ENCODE data around the gene CPNE7. TPM values are rescaled to one million over a fixed set of nuclear protein-coding genes. Genes with fewer than 3 reads are reported as not detected.

CPNE7 gene
- total and polyA plus RNA-seq, 2 donors (not counting 1 experiment from before 2014, with no cell fraction given), result 10.2 to 53.0 TPM

DNA sequence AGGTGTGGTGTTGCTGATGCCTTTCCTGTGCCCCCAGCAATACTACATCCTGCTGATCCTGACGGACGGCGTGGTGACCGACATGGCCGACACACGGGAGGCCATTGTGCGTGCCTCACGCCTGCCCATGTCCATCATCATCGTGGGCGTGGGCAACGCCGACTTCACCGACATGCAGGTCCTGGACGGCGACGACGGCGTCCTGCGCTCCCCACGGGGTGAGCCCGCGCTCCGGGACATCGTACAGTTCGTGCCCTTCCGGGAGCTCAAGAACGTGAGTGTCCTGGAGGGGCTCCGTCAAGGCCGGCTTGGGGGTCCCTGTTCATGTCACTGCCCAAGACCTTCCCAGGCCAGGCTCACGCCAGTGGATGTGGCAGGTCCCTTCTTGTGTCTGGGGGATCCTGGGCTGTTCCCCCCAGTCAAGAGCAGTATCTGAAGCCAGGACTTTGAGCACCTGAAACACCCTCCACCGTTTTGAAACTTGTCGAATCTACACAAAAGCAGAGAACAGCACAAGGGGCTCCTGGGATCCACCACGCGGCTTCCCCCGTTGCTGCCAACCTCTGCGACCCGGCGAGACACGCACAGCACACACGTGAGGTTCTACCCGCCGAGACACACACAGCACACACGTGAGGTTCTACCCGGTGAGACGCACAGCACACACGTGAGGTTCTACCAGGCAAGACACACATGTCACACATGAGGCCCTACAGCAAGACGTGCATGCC, 19.9 kb downstream of the CPNE7 start:
- H3K4me3 ChIP-seq (replicated peaks in 1 of 4; ENCODE audit: control extremely low read depth in 1 of 4, insufficient read depth in 1 of 4, low read depth in 3 of 4, low read length in 4 of 4), result no peak overlapping the region
- H3K4me2 ChIP-seq (ENCODE audit: extremely low read depth, insufficient read depth, low read length), result no peak overlapping the region
- H3K9me3 ChIP-seq (ENCODE audit: control insufficient read depth, insufficient read depth, low read depth, low read length), result no peaks in the 10 kb centered on the region
- no peaks in the 10 kb centered on the region for H3K79me2 ChIP-seq (ENCODE audit: control insufficient read depth, insufficient read depth, low read length)
- TF ChIP-seq, protein P1, sequence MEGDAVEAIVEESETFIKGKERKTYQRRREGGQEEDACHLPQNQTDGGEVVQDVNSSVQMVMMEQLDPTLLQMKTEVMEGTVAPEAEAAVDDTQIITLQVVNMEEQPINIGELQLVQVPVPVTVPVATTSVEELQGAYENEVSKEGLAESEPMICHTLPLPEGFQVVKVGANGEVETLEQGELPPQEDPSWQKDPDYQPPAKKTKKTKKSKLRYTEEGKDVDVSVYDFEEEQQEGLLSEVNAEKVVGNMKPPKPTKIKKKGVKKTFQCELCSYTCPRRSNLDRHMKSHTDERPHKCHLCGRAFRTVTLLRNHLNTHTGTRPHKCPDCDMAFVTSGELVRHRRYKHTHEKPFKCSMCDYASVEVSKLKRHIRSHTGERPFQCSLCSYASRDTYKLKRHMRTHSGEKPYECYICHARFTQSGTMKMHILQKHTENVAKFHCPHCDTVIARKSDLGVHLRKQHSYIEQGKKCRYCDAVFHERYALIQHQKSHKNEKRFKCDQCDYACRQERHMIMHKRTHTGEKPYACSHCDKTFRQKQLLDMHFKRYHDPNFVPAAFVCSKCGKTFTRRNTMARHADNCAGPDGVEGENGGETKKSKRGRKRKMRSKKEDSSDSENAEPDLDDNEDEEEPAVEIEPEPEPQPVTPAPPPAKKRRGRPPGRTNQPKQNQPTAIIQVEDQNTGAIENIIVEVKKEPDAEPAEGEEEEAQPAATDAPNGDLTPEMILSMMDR (conservative IDR thresholded peaks at IDR 0.05 in 1 of 2, IDR thresholded peaks at IDR 0.05 in 1 of 2; ENCODE audit: low read depth in 1 of 2, low read length in 2 of 2), result no peak
- TF ChIP-seq EZH2 (IDR thresholded peaks at IDR 0.05; ENCODE audit: low read length, missing control alignments), result no peak
- DNase-seq (ENCODE audit: low read depth in 2 of 2), result no peak
- no peak overlapping the region for H3K9ac ChIP-seq (ENCODE audit: insufficient read depth, low read length)
- no peaks in the 10 kb centered on the region for H3K27me3 ChIP-seq (ENCODE audit: control insufficient read depth, insufficient read depth, low read length)
- H2AFZ ChIP-seq (ENCODE audit: low read length), result no peak overlapping the region
- H3K4me1 ChIP-seq (ENCODE audit: control insufficient read depth, extremely low read depth, insufficient read depth, low read length), result no peaks in the 10 kb centered on the region
- H3K36me3 ChIP-seq (ENCODE audit: control insufficient read depth, insufficient read depth, low read length), result peaks cover 3% of the 10 kb centered on the region
- no peak overlapping the region for H3K27ac ChIP-seq (ENCODE audit: insufficient read depth, low read length)
- no peaks in the 10 kb centered on the region for H4K20me1 ChIP-seq (ENCODE audit: control insufficient read depth, extremely low read depth, insufficient read depth, low read length)

DNA sequence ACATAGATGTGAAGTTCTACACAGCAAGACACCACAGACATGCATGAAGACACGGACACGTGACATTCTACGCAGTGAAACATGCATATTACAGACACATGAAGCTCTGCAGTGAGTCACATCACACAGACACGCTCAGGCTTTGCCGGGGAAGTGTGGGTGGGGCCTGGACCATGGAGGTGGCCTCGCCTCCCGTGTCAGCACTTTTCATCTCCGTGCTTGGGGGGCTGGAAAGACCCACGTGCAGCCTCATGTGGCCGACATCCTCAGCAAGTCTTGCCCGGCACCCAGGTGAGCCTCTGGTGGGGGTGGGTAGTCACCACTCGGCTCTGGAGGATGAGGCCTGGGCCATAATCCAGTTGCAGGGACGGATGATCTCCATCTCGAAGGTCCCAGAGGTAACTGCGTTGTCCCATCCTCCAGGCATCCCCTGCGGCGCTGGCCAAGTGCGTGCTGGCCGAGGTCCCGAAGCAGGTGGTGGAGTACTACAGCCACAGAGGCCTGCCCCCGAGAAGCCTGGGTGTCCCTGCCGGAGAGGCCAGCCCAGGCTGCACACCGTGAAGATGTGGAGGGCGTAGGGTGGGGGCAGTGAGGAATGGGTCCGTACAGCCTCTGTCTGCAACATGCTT, 20.6 kb downstream of the CPNE7 start:
- no peaks in the 10 kb centered on the region for H3K27me3 ChIP-seq (ENCODE audit: control insufficient read depth, insufficient read depth, low read length)
- H3K4me2 ChIP-seq (ENCODE audit: extremely low read depth, insufficient read depth, low read length), result no peak overlapping the region
- no peak overlapping the region for H3K27ac ChIP-seq (ENCODE audit: insufficient read depth, low read length)
- no peaks in the 10 kb centered on the region for H4K20me1 ChIP-seq (ENCODE audit: control insufficient read depth, extremely low read depth, insufficient read depth, low read length)
- H2AFZ ChIP-seq (ENCODE audit: low read length), result no peak overlapping the region
- H3K36me3 ChIP-seq (ENCODE audit: control insufficient read depth, insufficient read depth, low read length), result peaks cover 3% of the 10 kb centered on the region
- no peaks in the 10 kb centered on the region for H3K79me2 ChIP-seq (ENCODE audit: control insufficient read depth, insufficient read depth, low read length)
- H3K9ac ChIP-seq (ENCODE audit: insufficient read depth, low read length), result no peak overlapping the region
- H3K9me3 ChIP-seq (ENCODE audit: control insufficient read depth, insufficient read depth, low read depth, low read length), result no peaks in the 10 kb centered on the region
- no peaks in the 10 kb centered on the region for H3K4me1 ChIP-seq (ENCODE audit: control insufficient read depth, extremely low read depth, insufficient read depth, low read length)
- DNase-seq (ENCODE audit: low read depth in 2 of 2), result no peak
- TF ChIP-seq, protein P1 (conservative IDR thresholded peaks at IDR 0.05 in 1 of 2, IDR thresholded peaks at IDR 0.05 in 1 of 2; ENCODE audit: low read depth in 1 of 2, low read length in 2 of 2), result no peak
- no peak for TF ChIP-seq EZH2 (IDR thresholded peaks at IDR 0.05; ENCODE audit: low read length, missing control alignments)
- H3K4me3 ChIP-seq (replicated peaks in 1 of 4; ENCODE audit: control extremely low read depth in 1 of 4, insufficient read depth in 1 of 4, low read depth in 3 of 4, low read length in 4 of 4), result no peak overlapping the region

DNA sequence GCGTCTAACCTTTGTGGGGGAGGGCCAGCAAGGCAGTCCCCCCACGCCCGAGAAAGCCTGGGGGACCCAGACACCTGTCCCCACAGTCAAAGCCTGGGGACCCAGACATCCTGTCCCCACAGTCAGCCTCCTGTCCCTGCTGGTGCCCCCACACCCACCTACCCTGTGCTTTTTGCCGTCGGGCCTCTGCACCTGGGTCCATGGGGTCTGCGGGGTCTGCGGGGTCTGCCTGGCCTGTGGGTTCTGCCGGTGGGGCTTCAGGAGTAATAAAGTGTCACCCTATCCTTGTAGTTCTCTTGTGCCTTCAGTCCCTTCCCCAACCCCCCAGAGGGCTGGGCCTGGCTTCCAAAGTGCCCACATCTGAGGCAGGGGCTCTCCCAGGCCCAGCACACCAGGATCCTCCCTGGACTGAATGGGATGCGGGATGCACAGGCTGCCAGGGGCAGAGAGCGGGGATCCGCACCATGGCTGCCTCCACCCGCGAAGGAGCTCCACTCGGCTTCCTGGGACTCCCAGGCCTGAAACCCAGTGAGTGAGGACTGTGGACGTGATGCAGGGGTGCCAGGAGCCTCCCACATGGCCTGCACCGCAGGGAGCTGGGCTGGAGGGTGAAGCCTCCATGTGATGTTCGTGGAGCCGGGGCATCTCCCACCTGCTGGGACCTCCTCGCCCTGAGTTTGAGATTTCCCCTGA, 21.5 kb downstream of the CPNE7 start:
- DNase-seq (ENCODE audit: low read depth in 2 of 2), result no peak
- Histone ChIP-seq H2AFZ (ENCODE audit: low read length) (no peak overlapping the region), H3K27me3 (ENCODE audit: control insufficient read depth, insufficient read depth, low read length) (no peaks in the 10 kb centered on the region), H3K9me3 (ENCODE audit: control insufficient read depth, insufficient read depth, low read depth, low read length) (no peaks in the 10 kb centered on the region), H3K4me1 (ENCODE audit: control insufficient read depth, extremely low read depth, insufficient read depth, low read length) (peaks cover 3% of the 10 kb centered on the region), H4K20me1 (ENCODE audit: control insufficient read depth, extremely low read depth, insufficient read depth, low read length) (no peaks in the 10 kb centered on the region), H3K79me2 (ENCODE audit: control insufficient read depth, insufficient read depth, low read length) (no peaks in the 10 kb centered on the region), H3K4me2 (ENCODE audit: extremely low read depth, insufficient read depth, low read length) (no peak overlapping the region), H3K4me3 (replicated peaks in 1 of 4; ENCODE audit: control extremely low read depth in 1 of 4, insufficient read depth in 1 of 4, low read depth in 3 of 4, low read length in 4 of 4) (no peak overlapping the region), H3K36me3 (ENCODE audit: control insufficient read depth, insufficient read depth, low read length) (peaks cover 3% of the 10 kb centered on the region), H3K27ac (ENCODE audit: insufficient read depth, low read length) (no peak overlapping the region), H3K9ac (ENCODE audit: insufficient read depth, low read length) (no peak overlapping the region)
- TF ChIP-seq, protein P1 (conservative IDR thresholded peaks at IDR 0.05 in 1 of 2, IDR thresholded peaks at IDR 0.05 in 1 of 2; ENCODE audit: low read depth in 1 of 2, low read length in 2 of 2), result no peak
- no peak for TF ChIP-seq EZH2 (IDR thresholded peaks at IDR 0.05; ENCODE audit: low read length, missing control alignments)
